Stimulated activated CD8-positive, alpha-beta memory T cell treated with anti-CD3 and anti-CD28 coated beads, Interleukin-15, amount 100 ng/mL, for 48 hours (primary cell): ENCODE data around the gene MCRS1.
"Not testable (repeated sequence)": the region's sequence is repeated elsewhere in the genome, so short reads cannot be mapped to it uniquely, and the experiment has no call there.

ENCODE experiments used
- DNase-seq, 2 donors: peaks; one replicate each; pipeline ENCODE4 v3.0.0-alpha.2; 2020; ENCODE audit warnings: low read depth in 2 of 2

MCRS1 gene, protein sequence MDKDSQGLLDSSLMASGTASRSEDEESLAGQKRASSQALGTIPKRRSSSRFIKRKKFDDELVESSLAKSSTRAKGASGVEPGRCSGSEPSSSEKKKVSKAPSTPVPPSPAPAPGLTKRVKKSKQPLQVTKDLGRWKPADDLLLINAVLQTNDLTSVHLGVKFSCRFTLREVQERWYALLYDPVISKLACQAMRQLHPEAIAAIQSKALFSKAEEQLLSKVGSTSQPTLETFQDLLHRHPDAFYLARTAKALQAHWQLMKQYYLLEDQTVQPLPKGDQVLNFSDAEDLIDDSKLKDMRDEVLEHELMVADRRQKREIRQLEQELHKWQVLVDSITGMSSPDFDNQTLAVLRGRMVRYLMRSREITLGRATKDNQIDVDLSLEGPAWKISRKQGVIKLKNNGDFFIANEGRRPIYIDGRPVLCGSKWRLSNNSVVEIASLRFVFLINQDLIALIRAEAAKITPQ

DNA sequence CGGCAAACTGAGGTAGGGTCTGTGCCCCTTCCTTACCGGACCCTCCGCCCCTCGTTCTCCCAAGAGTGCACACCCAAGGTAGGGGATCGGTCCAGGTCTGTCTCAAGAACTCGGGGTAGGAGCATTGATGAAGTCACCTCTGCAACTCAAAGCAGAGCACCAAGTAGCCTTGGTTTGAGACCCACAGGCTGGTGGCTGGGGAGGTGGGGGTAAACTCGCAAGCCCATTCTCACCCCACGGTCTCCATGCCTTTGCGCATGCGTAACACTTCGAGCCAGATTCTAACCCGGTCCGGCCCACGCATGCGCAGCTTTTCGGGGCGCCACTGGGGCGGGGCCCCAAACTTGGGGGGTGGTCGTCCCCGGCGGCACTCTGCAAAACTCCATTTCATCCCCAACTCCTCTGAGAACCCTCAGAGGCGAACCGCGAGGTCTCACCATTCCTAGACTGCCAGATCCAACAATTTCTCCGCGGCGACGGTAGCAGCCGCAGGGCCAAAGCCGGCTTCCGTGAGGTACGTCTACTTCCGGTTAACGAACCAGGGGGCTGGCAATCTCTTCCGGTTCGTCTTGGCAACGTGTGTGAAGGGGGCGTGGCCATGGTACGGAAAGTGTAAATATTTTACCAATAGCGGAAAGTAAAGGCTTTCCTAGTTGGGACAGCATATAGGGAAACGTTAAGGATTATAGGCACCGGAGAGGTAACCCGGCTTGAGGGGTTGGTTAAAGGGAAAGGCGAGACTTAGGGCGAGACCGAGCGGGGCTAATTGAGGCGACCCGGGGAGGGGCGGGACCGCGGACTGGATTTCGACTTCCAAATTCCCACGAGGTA is at the start of gene MCRS1:
Gene MCRS1 (minus strand): TSS at position 532 of the 831 bp plus-strand sequence. CDS start 1,411 bp downstream, outside the sequence.
- peak; percentile 76 to 77 for DNase-seq

DNA sequence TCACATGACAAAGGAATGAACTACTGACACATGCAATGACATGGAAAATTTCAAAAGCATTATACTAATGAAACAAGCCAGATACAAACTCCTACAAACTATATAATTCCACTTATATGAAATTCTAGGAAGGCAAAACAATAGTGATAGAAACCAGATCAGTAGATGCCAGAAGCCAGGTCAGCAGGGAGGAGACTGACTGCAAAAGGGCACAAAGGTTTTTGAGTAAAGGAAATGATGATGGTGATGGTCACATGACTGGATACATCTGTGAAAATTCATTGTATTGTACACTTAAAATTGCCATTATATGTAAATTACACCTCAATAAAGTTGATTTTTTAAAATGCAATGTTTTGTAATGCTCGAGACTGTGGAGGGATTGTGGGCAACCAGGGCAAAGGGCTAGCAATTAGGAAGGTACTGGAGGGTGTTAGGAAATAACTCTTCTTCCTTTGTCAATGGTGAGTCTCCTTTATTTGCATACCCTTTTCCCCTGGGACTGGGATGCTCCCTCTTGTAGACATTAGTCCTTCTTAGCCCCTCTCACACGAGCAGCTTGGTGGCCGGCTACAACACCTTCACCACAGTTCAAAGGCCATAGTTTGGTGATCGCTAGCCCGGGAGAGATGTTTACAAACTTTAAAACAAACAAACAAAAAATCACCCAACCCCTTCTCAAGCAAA is 48.7 kb upstream of the MCRS1 start:
- no peak for DNase-seq

DNA sequence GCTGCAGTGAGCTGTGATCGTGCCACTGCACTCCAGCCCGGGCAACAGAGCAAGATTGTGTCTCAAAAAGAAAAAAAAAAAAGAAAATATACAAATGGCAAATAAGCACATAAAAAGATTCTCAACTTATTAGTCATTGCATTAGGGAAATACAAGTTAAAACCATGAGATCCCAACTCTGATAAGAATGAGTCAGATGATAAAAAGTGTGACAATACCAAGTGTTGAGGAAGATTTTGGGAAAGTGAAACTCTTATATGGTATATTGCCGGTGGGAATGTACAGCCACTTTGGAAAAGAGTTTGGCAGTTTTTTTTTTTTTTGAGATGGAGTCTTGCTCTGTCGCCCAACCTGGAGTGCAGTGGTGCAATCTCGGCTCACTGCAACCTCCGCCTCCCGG is 47.8 kb upstream of the MCRS1 start:
- no peak for DNase-seq

GRCh38 chr12:49612210-49612609 is 44.3 kb upstream of the MCRS1 start:
- no peak for DNase-seq

DNA sequence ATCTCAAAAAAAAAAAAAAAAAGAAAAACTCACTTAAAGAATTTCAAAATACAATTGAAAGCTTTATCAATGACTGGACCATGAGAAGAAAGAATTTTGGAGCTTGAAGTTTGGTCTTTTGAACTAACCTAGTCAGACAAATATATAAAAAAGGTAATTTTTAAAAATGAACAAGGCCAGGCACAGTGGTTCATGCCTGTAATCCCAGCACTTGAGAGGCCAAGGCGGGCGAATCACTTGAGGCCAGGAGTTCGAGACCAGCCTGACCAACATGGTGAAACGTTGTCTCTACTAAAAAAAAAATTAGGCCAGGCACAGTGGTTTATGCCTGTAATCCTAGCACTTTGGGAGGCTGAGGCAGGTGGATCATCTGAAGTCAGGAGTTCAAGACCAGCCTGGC is 42.8 kb upstream of the MCRS1 start:
- DNase-seq: not testable (repeated sequence)

- no peak for DNase-seq
These were observed 41.9 kb upstream of the MCRS1 start for GRCh38 chr12:49609875-49610154.

DNA sequence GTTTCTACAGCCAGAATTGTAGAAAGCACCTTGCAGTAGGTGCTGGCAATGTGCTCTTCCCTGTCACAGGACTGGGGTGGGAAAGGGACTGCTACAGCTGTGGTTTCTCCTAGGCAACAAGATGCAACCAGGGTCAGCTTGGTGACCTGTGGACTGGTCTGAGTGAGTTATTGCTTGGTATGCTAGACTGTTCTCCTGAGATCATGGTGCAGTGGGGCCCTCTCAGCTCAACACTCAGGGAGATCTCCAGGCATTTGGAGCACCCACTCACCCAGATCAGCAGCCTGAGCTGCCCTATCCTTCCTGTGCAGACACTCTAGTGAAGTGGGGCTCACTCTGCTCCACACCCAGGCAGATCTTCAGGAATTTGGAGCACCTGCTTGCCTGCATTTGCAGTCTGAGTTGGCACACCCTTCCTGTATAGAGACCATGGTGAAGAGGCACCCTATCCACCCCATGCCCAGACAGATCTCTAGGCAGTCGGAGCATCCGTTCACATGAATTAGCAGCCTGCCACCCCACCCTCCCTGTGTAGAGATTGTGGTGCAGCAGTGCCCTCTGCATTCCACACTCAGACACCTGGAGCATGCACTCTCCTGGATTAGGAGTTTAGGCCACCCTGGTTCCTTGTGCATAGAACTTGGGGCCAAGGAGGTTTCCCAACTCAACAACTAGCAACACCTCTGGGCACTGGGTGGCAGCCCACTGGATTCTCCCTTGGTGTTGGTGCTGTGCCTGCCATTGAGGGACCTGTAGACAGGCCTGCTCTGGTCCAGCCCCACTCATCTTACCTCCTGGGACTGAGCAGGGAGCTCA is 41.3 kb upstream of the MCRS1 start:
- no peak for DNase-seq

DNA sequence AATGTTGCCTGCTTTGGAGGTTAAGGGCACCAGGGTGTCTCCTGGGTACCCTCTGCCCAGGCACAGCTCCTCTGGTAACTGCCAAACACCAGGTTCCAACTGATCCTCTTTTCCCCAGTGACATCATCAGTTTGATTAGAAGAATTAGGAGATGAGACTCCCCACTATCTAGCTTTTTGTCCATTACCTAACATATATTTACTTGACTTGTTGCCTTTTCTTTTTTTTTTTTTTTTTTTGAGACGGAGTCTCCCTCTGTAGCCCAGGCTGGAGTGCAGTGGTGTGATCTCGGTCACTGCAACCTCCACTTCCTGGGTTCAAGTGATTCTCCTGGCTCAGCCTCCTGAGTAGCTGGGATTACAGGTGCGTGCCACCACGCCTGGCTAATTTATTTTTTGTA is 37.6 kb upstream of the MCRS1 start, which contains the start of gene FAM186B:
Gene FAM186B (minus strand): TSS at position 101 of the 400 bp plus-strand sequence. CDS start 162 bp downstream, outside the sequence.
- DNase-seq: not testable (repeated sequence)

- DNase-seq: no peak
These were observed 36.9 kb upstream of the MCRS1 start for GRCh38 chr12:49604856-49605255.

- DNase-seq: no peak
These were observed 35.8 kb upstream of the MCRS1 start for GRCh38 chr12:49603721-49604120.

GRCh38 chr12:49599961-49600360 is 32.0 kb upstream of the MCRS1 start:
- DNase-seq: no peak

- no peak for DNase-seq
These were observed 30.6 kb upstream of the MCRS1 start for GRCh38 chr12:49598527-49598926.

GRCh38 chr12:49588721-49589516 is 21.0 kb upstream of the MCRS1 start:
- DNase-seq: no peak

DNA sequence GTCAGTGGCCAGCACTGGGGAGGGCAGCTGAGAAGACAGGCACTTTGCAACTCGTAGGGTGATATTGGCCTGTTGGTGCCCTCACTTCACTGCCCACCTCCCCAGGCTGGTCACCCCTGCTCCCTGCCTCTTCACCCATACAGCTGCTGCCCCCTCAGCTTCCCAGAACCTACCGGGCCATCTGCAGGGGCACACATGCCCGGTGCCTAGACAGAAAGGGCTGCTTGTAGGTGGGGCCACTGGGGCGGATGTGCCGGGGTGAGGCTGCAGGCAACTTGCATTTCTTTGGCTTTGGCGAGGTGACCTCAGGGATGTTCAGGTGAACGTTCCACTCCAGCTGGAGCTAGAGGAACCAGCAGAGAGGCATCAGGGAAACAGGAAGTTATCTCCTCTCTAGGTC is 20.3 kb upstream of the MCRS1 start:
- no peak for DNase-seq

- no peak for DNase-seq
These were observed 19.4 kb upstream of the MCRS1 start for GRCh38 chr12:49587174-49587908.

DNA sequence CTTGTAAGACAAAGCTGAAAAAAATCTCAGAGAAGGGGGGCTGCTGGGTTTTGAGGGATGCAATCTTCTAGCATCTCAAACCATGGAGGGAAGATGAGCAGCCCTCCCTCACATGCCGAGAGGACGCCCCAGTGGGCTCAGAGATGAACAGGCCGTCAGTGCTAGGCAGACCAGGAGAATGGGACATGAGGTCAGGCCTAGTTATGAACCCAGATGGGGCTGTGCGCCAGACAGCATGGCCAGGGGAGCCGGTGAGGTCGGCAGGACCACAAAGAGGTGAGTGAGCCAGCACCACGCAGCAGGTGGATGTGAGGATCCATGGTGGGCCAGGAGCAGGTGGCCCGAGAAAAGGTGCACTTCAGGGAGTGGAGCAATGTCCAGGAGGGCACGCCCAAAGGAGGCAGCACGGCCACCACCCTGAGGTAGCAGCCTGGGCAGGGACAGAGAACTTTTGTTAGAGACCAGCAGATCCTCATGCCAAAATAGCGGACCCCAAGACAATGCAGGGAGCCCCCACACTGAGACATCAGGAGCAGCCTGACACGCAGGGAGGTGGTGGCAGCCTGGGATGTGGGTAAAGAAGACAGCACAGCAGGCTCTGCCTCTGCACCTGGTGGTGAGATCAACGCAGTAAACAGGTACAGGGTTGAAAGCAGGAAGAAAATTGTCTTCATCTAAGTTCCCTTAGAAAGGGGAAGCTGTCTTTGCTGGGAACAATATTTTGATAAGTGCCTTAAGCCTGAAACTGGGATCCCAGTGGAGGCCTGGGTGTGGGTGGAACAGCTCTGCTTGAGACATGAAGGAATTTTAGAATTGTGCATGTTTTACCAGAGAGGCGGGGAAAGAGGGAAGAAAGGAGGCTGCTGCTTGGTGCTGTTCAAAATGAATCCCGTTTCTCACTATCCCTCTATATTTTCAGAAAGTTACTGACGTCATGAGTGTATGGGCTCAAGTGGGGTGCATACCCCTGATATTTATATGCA is 17.8 kb upstream of the MCRS1 start:
- no peak for DNase-seq

DNA sequence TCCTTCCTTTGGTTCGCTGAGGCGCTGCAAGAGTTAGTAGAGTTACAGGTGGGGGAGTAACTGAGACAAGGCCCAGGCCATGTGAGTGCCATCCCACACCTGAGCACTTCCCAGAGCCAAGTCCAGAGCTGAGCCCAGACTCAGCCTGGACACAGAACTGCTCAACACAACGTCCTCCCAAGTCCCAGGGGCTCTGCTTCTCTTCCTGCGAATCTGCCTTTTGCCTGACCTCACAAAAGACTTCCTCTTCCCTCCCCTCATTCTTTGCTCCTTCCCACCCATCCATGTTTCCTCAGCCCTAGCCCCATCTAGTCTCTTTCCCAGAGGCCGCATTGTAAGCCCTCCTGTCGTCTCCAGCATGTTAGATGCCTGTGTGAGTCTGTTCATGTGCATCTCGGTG is 16.6 kb upstream of the MCRS1 start:
- DNase-seq: no peak

DNA sequence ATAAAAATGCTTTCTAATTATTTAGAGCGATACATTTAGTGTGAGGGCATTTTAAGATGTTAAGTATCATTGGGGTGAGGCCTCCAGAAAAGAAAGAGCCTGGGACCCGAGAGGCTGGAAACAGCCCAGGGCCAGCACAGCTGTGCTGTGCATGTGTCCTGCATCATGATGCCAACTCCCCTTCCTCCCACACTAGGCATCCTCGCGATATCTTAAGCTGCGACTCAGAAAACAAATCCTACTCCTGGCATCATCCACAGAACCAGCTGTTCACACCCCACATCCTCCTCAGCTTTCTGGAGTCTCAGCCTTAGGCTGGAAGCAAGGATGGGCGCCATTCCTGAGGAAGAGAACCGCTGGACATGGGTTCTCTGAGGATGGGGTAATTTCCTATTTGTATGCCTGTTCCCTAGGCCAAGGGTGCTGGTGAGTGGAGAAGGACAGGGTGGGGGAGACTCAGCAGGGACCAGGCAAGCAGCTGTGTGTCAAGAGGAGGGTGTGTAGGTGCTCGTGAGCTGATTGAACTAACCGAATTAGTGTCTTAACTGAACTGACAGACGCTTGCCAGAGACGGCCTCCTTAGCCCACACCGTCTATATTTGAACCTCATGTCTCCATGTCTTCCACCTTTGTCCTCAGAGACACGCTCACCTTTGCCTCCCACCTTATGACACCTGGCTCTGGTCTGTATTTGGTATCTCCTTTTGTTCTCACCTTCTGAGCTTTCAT is 15.6 kb upstream of the MCRS1 start:
- no peak for DNase-seq
